Fibroblast of skin of scalp (primary cell): ENCODE measurements around the gene SELE.
A peak's percentile ranks its signal among the peaks of the same experiment; 100 is the strongest.
"Not testable (repeated sequence)": the region's sequence is repeated elsewhere in the genome, so short reads cannot be mapped to it uniquely, and the experiment has no call there.

Experiments
- DNase-seq: peaks from one replicate; pipeline ENCODE4 v3.0.0-alpha.2; 2013

Gene SELE

GRCh38 chr1:169722779-169723178 is 11.1 kb downstream of the SELE start:
- DNase-seq: no peak

- not testable (repeated sequence) for DNase-seq
Observed at GRCh38 chr1:169715100-169715499, 18.8 kb downstream of the SELE start.

DNA sequence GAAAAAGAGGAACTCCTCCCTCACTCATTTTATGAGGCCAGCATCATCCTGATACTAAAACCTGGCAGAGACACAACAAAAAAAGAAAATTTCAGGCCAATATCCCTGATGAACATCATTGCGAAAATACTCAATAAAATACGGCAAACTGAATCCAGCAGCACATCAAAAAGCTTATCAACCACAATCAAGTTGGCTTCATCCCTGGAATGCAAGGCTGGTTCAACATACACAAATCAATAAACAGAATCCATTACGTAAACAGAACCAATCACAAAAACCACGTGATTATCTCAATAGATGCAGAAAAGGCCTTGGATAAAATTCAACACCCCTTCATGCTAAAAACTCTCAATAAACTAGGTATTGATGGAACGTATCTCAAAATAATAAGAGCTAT is 20.8 kb downstream of the SELE start:
- not testable (repeated sequence) for DNase-seq

DNA sequence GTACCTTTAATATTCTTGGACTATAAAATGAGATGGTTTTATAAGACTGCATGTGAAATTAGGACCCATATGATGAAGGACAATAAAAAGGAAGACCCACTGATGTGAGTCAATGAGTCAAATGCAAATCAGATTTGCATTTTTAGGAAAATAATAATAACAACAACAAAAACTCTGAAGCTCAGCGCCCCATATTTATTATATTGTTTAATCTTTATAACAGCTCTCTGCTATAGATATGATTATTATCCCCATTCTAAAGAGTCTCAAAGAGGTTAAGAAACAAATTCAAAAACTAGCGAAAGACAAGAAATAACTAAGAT is 21.6 kb downstream of the SELE start:
- DNase-seq: no peak

GRCh38 chr1:169711469-169712308 is 22.2 kb downstream of the SELE start, which contains the start of gene SELL:
Gene SELL, minus strand, starts transcription at chr1:169711620. Its CDS starts 122 bp downstream, at chr1:169711498.
- DNase-seq: peak; percentile 50

- DNase-seq: no peak
Observed at GRCh38 chr1:169708647-169709046, 25.2 kb downstream of the SELE start.

DNA sequence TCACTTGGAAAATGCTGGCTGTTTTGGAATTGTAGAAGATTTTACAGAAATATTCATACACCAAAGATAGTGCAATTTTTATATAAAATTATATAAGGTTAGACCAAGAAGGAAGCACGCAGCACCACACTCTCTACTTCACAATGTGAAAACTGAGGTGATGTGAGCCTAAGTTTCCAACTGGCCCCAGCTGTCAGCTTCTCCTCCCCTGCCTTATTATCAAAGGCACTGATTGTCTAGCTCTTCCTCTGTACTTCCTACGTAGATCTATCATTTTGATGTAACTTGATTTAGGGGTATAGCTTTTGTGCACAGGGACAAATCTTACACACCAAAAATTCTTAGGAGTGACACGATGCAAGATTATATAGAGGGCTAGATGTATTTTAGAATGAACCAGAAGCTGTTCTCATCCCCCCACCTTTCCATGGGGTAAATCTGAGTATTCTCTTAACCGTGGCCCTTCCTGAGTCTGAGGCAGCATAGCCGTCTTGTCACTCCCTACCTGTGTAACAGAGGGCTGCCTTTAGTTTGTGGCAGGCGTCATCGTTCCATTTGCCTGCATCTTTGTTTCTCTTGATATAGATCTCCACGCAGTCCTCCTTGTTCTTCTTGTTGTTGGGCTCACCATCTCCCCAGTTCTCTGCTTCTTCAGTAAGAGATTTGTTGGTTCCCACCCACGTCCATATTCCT is 25.8 kb downstream of the SELE start:
- no peak for DNase-seq

GRCh38 chr1:169704797-169705196 is 29.1 kb downstream of the SELE start:
- no peak for DNase-seq

DNA sequence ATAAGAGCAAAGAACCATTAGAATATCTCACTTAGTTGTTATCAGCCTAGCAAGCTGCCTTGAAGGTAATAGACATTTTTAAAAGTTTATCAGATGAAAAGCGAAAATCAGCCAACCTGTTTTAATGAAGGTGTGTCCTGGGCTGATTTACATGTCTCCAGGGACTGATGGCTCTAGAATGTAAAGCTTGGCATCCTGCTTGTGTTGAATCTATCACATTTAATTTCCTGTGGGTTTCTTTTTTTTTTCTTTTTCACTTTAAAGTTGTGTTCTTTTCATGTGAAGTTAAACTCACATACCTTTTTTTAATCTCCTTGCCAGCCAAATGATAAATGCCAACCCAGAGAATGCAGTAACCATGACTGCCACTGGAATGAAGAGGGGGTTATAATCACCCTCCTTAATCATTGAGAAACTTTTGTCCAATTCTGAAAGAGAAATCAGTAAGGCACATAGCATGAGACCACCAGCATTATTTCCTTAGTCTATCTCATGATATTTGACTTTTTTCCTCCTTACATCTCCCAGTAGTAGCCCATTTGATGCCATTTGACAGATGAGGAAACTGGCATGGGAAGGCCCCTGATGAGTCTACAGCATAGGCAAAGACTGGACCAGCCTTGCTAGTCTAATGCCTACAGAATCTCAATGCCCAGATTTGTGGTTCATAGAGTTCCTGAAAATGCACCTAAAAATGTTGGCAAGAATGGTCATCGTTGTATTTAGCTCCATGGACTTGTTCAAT is 32.4 kb downstream of the SELE start:
- no peak for DNase-seq

DNA sequence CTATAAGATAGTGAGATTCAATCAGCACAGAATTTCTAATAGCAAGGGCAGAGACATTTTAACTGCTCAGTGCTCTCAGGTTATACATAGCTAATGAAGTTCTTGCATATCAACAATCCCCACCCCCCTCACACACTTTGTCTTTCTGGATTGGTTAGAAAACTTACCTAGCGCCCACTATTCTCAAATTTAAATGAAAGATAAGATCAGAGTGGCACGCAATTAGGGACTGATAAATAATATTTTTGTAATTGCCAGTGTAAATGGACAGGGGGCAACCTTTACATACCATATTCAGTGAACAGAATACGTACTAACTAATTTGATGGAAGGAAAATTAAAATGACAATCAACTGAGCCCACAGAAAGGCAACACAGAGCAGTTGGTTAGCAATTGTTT is 34.2 kb downstream of the SELE start:
- no peak for DNase-seq

DNA sequence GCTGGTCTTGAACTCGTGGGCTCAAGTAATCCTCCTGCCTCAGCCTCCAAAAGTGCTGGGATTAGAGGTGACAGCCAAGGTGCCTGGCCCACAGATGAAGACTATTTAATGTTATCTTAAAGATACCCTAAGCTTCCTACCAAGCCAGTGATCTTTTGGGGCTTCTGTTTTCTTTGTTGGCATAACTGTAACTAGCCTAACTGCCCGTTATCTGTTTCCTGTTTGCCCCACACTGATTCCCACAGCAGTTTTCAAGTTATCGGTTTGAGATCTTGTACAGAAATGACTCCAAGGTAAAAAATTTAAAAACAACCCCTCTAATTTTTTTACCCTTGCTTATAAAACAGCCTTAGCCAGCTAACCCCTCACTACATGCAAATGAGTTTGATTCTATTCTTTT is 34.9 kb downstream of the SELE start:
- no peak for DNase-seq

DNA sequence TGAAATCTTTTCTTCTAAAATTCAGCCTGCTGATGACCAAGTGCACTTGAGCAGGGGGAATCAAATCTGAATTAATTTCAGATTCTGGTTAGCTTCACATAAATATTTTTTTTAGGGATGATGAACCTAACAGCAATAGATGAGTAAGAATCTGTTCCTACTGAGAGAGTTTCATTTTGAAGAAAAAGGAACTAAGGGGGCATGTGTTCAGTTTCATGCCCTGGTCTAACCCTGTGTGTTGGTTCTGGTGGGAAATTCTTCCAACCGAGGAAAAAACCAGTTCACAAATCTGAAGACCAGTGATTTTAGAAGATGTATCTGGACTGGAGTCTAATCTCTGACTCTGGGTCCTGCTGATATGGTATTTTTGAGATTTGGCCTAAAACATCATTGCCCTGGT is 36.1 kb downstream of the SELE start:
- no peak for DNase-seq

- DNase-seq: no peak
Observed at GRCh38 chr1:169696273-169697100, 37.4 kb downstream of the SELE start.

DNA sequence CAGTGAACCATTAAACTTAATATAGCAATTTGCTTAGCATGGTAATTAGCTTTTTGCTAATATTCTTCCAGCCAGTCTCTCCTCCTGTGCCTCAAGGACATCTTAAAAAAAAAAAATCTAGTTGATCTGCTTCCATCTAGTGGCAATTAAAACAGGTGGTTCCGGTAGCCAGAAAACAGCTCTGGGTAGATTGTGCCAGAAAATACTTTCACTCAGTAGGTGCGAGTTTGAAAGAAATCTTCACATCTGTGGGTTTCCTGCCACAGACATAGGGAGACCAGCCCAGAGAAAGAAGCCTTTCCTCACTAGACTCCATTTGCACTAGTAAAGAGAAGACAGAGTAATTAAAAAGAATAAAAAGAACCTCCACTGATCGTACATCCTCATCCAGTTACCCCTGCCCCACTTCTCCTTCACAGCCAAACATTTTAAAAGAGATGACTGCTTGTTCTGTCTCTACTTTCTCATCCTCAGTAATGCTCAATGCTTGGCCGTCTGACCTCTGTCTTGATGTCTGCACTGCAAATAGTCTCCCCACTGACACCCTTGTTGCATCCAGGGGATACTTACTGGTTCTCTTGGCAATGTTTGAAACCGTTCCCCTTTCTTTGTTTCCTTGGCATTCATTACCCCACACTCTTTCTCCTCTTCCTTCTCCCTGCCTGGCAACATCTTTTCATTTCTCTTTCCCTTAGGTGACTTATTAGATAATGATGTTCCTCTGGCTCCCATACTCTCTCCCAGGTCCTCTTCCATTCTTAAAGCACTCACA is 39.4 kb downstream of the SELE start:
- no peak for DNase-seq

DNA sequence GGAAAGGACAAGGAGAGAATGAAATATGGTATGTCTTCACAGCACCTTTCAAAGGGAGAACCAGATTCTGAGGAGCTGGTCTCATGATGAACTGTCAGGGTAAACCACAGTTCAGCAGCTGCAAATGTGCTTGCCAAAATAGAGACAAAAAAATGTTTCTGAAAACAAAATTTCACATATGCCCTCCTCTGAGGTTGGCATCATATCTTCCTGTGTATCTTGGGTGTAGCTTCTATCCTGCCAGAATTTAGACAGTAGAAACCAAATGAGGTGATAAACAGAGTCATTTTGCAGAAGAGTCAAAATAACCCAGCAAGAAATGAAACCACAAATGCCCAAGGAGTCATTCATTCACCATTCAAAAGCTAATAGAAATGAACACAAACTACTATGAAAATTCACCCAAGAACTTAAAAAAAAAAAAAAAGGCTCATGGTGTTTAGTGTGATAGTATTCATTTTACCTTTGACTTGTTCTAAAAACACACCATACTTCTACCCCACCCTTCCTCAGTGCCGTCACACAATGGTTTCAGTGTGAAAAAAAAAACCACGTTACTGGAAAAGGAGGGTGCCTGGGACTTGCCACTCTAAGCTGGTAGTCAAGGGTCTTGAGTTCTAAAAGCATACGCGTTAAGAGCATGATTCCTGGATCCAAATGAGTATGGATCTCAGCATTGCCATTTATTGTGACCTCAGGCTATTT is 41.0 kb downstream of the SELE start:
- DNase-seq: no peak

DNA sequence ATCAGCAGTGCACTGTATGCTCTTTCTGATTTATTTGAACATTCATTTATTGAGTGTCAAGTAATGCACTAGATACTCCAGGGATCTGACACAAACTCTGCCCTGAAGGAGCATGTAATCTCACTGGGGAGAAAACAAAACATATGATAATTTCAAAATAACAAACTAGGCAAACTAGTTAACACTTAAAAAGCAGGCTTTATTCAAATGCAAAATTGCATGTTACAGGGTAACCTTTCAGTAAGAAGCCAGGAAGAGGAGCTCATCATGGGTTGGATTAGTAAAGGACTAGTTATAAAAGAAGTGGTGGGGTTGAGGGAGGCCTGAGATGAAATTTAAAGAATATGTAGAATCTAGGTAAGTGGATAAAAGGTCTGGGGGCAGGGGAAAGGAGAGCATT is 43.4 kb downstream of the SELE start:
- DNase-seq: no peak

- no peak for DNase-seq
Observed at GRCh38 chr1:169689395-169689794, 44.5 kb downstream of the SELE start.

DNA sequence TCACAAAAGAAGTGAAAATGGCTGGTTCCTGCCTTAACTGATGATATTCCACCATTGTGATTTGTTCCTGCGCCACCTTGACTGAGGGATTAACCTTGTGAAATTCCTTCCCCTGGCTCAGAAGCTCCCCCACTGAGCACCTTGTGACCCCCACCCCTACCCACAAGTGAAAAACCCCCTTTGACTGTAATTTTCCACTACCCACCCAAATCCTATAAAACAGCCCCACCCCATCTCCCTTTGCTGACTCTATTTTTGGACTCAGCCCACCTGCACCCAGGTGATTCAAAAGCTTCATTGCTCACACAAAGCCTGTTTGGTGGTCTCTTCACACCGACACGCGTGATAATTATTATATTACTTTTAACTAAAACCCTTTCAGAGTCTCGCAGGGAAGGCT is 45.5 kb downstream of the SELE start:
- DNase-seq: not testable (repeated sequence)

- DNase-seq: no peak
Observed at GRCh38 chr1:169683661-169684060, 50.2 kb downstream of the SELE start.

GRCh38 chr1:169683168-169683567 is 50.7 kb downstream of the SELE start:
- not testable (repeated sequence) for DNase-seq

DNA sequence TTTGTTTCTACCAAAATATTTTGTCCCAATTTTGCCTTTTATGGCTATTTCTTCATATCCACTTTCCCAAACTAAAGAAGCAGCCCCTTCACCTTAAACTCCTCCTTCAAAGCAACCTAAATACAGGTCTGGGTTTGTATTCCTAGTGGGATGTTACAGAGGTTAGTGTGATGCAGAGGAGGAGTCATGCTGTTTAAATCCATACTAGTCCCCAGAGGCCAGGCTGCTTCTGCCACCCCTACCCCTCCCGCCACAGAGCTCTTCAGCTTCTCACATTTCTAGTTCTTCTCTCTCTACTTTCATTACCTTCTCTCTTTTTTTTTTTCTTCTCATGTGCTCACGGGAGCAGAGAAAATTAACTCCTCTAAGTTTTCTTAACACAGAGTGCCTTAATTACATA is 51.8 kb downstream of the SELE start:
- no peak for DNase-seq
